ENCODE data around the gene POC1A. TPM values are rescaled to one million over a fixed set of nuclear protein-coding genes. Genes with fewer than 3 reads are reported as not detected.
A peak's percentile ranks its signal among the peaks of the same experiment; 100 is the strongest.
"Not testable (repeated sequence)": the region's sequence is repeated elsewhere in the genome, so short reads cannot be mapped to it uniquely, and the experiment has no call there.

Gene POC1A
- polyA plus RNA-seq, 1 of the 3 experiments (the other 2 are of a cell fraction) = 11.7 TPM

DNA sequence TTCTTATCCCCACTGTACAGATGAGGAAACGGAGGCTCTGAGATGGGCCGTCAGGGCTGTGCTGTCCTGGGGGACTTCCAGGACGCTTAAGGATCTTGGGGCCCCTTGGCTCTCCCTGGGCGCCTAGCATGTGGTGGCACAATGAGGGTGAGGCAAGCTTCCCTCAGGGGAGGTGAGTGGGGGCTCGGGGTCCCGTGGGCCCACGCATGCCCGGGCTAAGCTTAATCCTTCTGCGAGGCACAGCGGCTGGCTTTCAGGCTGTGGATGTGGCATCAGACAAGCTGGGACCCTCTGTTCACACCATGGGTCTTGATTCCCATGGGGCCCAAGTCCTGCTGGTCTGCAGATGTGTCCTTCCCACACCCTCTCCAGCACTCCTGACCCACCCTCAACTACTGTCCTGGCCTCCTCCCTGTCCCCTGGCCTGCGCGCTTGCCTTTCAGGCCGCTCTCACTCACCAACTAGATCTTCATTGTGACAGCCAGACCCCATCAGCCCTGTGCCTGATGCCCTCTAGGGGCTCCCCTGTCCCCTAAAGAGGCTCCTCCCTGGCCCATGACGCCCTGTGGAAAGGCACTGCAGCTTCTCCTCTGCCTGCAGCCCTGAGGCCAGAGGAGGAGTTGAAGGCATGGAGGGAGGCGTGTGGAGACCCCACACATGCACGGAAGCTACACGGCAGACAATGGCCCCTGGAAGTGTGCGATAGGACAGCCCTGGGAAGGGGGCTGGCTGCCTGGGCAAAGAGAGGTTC, 109.2 kb downstream of the POC1A start (continued):
- TF ChIP-seq REST (IDR thresholded peaks at IDR 0.05; ENCODE audit: low read depth, low read length) (no peak), POLR2AphosphoS5 (IDR thresholded peaks at IDR 0.05; ENCODE audit: low read depth, low read length) (no peak), NRF1 (IDR thresholded peaks at IDR 0.05; ENCODE audit: low read depth, low read length) (no peak), EZH2phosphoT487 (IDR thresholded peaks at IDR 0.05; ENCODE audit: borderline replicate concordance, low read depth) (no peak), EP300 (IDR thresholded peaks at IDR 0.05; ENCODE audit: borderline replicate concordance in 1 of 2, low read depth in 1 of 2, low read length in 1 of 2) (no peak)

DNA sequence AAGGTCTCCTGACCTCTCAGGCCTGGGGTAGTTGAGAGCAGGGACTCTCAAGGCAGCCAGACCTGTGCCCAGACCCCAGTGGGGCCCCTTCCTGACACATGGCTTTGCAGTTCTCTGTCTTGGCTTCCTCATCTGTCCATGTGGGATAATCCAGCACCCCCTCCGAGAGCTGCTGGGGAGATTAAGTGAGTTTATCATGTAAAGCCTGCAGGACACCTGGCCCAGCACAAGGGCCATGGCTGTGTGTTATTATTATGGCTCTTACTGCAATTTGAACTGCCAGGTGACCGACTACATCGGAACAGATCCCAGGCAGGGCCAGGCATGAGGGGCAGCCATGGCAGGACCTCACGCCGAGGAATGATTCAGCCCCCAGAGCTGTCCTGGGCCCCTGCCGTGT, 110.5 kb downstream of the POC1A start:
- no peaks in the 10 kb centered on the region for H3K9me2 ChIP-seq
- 92% methylated on average over 6 of the region's 6 CpGs for WGBS (ENCODE audit: low lambda C conversion rate)
- peaks cover 36 to 87% of the 10 kb centered on the region in 2 experiments for H3K4me1 ChIP-seq (ENCODE audit: control insufficient read depth in 1 of 2, insufficient read depth in 2 of 2, low read depth in 1 of 2, low read length in 1 of 2)
- H3F3A ChIP-seq (replicated peaks; ENCODE audit: insufficient read depth) = peaks cover 18% of the 10 kb centered on the region
- H2AFZ ChIP-seq (ENCODE audit: low read depth) = no peak overlapping the region
- ChIA-PET POLR2A (interaction anchor here (1.2 to 7.2 kb wide), 3 partner anchors 8 to 40 kb away, joined by 4 to 74 read pairs (median 57); no protein-coding TSS in a partner anchor), CTCF (interaction anchor here (0.8 to 29.9 kb wide), 8 partner anchors 10 to 101 kb away, joined by 3 to 983 read pairs (median 10); partner anchors contain the start of gene DUSP7)
- no peak overlapping the region for H3K4me3 ChIP-seq (ENCODE audit: low read depth in 2 of 2, low read length in 1 of 2)
- no peaks in the 10 kb centered on the region for H3K27me3 ChIP-seq (ENCODE audit: insufficient read depth)
- no peaks in the 10 kb centered on the region for H3K9me3 ChIP-seq
- H3K4me2 ChIP-seq = no peak overlapping the region
- DNase-seq = no peak
- H3K9ac ChIP-seq = no peak overlapping the region
- H3K36me3 ChIP-seq (replicated peaks in 1 of 2; ENCODE audit: control insufficient read depth in 1 of 2, insufficient read depth in 2 of 2, low read length in 1 of 2) = peaks cover 0 to 4% of the 10 kb centered on the region in 2 experiments
- TF ChIP-seq NRF1 (IDR thresholded peaks at IDR 0.05; ENCODE audit: low read depth, low read length) (no peak), POLR2AphosphoS5 (IDR thresholded peaks at IDR 0.05; ENCODE audit: low read depth, low read length) (no peak), EP300 (IDR thresholded peaks at IDR 0.05; ENCODE audit: borderline replicate concordance in 1 of 2, low read depth in 1 of 2, low read length in 1 of 2) (peak in 1 of 2 experiments; percentile 38; a peak in 1 of 4 replicates), FOSL2 (IDR thresholded peaks at IDR 0.05; ENCODE audit: borderline replicate concordance, low read depth) (no peak), GATA2 (CRISPR knock-in tag; IDR thresholded peaks at IDR 0.05) (no peak)
- H3K79me2 ChIP-seq (ENCODE audit: insufficient read depth) = peaks cover 8% of the 10 kb centered on the region; the same call in 1 of the 2 replicates
- H3K27ac ChIP-seq (ENCODE audit: low read depth in 2 of 2, low read length in 1 of 2) = peak overlapping the region in 1 of 2 experiments; percentile 93; a peak in 2 of 4 replicates
- no peaks in the 10 kb centered on the region for H4K20me1 ChIP-seq (ENCODE audit: insufficient read depth)

DNA sequence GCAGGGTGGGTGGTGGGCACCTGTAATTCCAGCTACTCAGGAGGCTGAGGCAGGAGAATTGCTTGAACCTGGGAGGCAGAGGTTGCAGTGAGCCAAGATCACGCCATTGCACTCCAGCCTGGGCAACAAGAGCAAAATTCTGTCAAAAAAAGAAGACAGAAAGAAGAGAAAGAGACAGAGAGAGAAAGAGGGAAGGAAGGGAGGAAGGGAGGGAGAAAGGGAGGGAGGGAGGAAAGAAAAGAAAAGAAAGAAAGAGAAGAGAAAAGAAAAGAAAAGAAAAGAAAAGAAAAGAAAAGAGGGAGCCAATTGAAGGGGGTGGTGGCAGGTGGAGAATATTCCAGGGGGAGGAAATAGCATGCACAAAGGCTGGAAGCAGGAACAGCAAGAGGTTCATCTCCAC, 111.2 kb downstream of the POC1A start:
- ChIA-PET CTCF (interaction anchor here (2.4 to 29.9 kb wide), 4 partner anchors 11 to 80 kb away, joined by 13 to 983 read pairs (median 134); partner anchors contain the start of gene DUSP7), POLR2A (interaction anchor here (1.2 to 7.2 kb wide), 3 partner anchors 9 to 40 kb away, joined by 4 to 74 read pairs (median 57); no protein-coding TSS in a partner anchor)
- not testable (repeated sequence) for H3K79me2 ChIP-seq (ENCODE audit: insufficient read depth); H3K36me3 ChIP-seq (replicated peaks in 1 of 2; ENCODE audit: control insufficient read depth in 1 of 2, insufficient read depth in 2 of 2, low read length in 1 of 2); DNase-seq; H4K20me1 ChIP-seq (ENCODE audit: insufficient read depth); H3K9ac ChIP-seq; H3K4me2 ChIP-seq; H3K27me3 ChIP-seq (ENCODE audit: insufficient read depth); H3K4me3 ChIP-seq (ENCODE audit: low read depth in 2 of 2, low read length in 1 of 2); H3K9me2 ChIP-seq; H3K9me3 ChIP-seq; H2AFZ ChIP-seq (ENCODE audit: low read depth)
- peaks cover 33 to 87% of the 10 kb centered on the region in 2 experiments; a peak in 3 of 4 replicates for H3K4me1 ChIP-seq (ENCODE audit: control insufficient read depth in 1 of 2, insufficient read depth in 2 of 2, low read depth in 1 of 2, low read length in 1 of 2)
- H3K27ac ChIP-seq (ENCODE audit: low read depth in 2 of 2, low read length in 1 of 2) = peak overlapping the region in 1 of 2 experiments; percentile 93; a peak in 2 of 4 replicates
- 95% methylated on average over 1 of the region's 1 CpG for WGBS (ENCODE audit: low lambda C conversion rate)
- H3F3A ChIP-seq (replicated peaks; ENCODE audit: insufficient read depth) = peaks cover 13% of the 10 kb centered on the region
